ENCODE data around the gene SLC10A7. TPM values are rescaled to one million over a fixed set of nuclear protein-coding genes. Genes with fewer than 3 reads are reported as not detected.
A peak's percentile ranks its signal among the peaks of the same experiment; 100 is the strongest.

SLC10A7 gene
- total RNA-seq (18.3 and 20.5 TPM in 2 replicates), polyA plus RNA-seq (5.2 and 5.7 TPM in 2 replicates), polyA minus RNA-seq (9.1 and 9.6 TPM in 2 replicates)
- total RNA-seq (2013), result 14.7 TPM

- ChIA-PET CTCF (no interaction called here), POLR2A (no interaction called here)
- H3K9me3 Mint-ChIP-seq (ENCODE audit: insufficient read depth), result no peaks in the 10 kb centered on the region
- no peak within 1 kb of the TSS for H3K27ac Mint-ChIP-seq
- H3K27ac ChIP-seq (ENCODE audit: low read length in 2 of 2), result peak within 1 kb of the TSS; percentile 62 to 75
- H3K79me2 ChIP-seq (ENCODE audit: control insufficient read depth, insufficient read depth, low read length), result peaks cover 26% of the 10 kb centered on the region
- no peak for TF ChIP-seq EZH2 (IDR thresholded peaks at IDR 0.05; ENCODE audit: borderline replicate concordance, insufficient read depth, low read depth, low read length, poor library complexity, severe bottlenecking)
- TF ChIP-seq, protein P1, sequence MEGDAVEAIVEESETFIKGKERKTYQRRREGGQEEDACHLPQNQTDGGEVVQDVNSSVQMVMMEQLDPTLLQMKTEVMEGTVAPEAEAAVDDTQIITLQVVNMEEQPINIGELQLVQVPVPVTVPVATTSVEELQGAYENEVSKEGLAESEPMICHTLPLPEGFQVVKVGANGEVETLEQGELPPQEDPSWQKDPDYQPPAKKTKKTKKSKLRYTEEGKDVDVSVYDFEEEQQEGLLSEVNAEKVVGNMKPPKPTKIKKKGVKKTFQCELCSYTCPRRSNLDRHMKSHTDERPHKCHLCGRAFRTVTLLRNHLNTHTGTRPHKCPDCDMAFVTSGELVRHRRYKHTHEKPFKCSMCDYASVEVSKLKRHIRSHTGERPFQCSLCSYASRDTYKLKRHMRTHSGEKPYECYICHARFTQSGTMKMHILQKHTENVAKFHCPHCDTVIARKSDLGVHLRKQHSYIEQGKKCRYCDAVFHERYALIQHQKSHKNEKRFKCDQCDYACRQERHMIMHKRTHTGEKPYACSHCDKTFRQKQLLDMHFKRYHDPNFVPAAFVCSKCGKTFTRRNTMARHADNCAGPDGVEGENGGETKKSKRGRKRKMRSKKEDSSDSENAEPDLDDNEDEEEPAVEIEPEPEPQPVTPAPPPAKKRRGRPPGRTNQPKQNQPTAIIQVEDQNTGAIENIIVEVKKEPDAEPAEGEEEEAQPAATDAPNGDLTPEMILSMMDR (IDR thresholded peaks at IDR 0.05), result no peak
- no peaks in the 10 kb centered on the region for H3K27me3 Mint-ChIP-seq
- no peaks in the 10 kb centered on the region for H4K20me1 ChIP-seq (ENCODE audit: control insufficient read depth, insufficient read depth, low read length, poor library complexity, severe bottlenecking)
- H3K36me3 ChIP-seq (replicated peaks in 1 of 2; ENCODE audit: control extremely low read depth in 1 of 2, control insufficient read depth in 1 of 2, extremely low read depth in 1 of 2, insufficient read depth in 2 of 2, low read length in 1 of 2), result no peaks in the 10 kb centered on the region
- H3K4me2 ChIP-seq (replicated peaks; ENCODE audit: low read depth, low read length, poor library complexity, severe bottlenecking), result peak within 1 kb of the TSS; percentile 94
- ATAC-seq (ENCODE audit: low read depth), result peak; percentile 79
- intact Hi-C loops (cut with micrococcal nuclease), result loop anchor here (1.0 to 10.0 kb wide), 6 partner anchors 67 to 1921 kb away; partner anchors contain the start of genes LSM6, MMAA, NR3C2 and TMEM184C
- H3K27me3 ChIP-seq (replicated peaks in 1 of 4; ENCODE audit: control extremely low read depth in 1 of 4, control insufficient read depth in 3 of 4, insufficient read depth in 4 of 4, low read length in 3 of 4), result no peaks in the 10 kb centered on the region
- H3K4me1 Mint-ChIP-seq, result peaks cover 22% of the 10 kb centered on the region
- under 1% methylated on average over 23 of the region's 30 CpGs for WGBS (ENCODE audit: insufficient coverage)
- peak within 1 kb of the TSS; percentile 97 for H2AFZ ChIP-seq (ENCODE audit: insufficient read depth, low read depth, low read length, poor library complexity, severe bottlenecking)
- peak within 1 kb of the TSS; percentile 61 to 98 (median 96) for H3K4me3 ChIP-seq (ENCODE audit: control extremely low read depth in 1 of 5, extremely low read depth in 1 of 5, insufficient read depth in 1 of 5, low read depth in 2 of 5, low read length in 4 of 5)
- peak; percentile 80 for DNase-seq
- H3K9me3 ChIP-seq (ENCODE audit: control extremely low read depth in 1 of 3, control insufficient read depth in 2 of 3, insufficient read depth in 1 of 3, low read length in 2 of 3), result no peaks in the 10 kb centered on the region
- H3K4me3 Mint-ChIP-seq, result no peak within 1 kb of the TSS
- H3K4me1 ChIP-seq (ENCODE audit: control insufficient read depth in 2 of 2, insufficient read depth in 2 of 2, low read length in 2 of 2), result peaks cover 18 to 22% of the 10 kb centered on the region in 2 donors
- H3K9ac ChIP-seq (ENCODE audit: low read length), result peak within 1 kb of the TSS; percentile 97
These were observed at the start of gene SLC10A7 for GRCh38 chr4:146521541-146522097. SLC10A7 (minus strand) TSS chr4:146521940; CDS start chr4:146521717, 223 bp downstream.

DNA sequence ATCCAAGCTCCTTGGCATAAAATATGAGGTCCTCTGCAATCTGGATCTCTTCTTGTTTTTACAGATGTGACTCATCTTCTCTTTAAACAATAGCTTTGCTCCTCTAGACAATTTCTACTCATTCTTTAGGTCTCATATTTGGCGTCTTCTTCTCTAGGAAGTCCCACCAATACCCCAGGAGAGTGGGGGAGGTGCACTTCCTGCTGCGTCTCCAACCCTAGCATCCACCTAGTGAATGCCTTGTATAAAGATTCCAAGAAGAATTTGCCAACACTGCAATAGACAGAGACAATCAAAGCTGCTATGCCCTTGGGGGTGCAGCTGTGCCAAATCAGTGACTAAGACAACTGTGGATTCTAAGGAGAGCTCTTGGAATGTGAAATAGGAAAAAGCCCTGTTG is 45.7 kb upstream of the SLC10A7 start:
- ATAC-seq (ENCODE audit: low read depth) (no peak), DNase-seq (no peak)
- Histone ChIP-seq H3K4me3 (ENCODE audit: control extremely low read depth in 1 of 5, extremely low read depth in 1 of 5, insufficient read depth in 1 of 5, low read depth in 2 of 5, low read length in 4 of 5) (no peak overlapping the region), H3K27me3 (replicated peaks in 1 of 4; ENCODE audit: control extremely low read depth in 1 of 4, control insufficient read depth in 3 of 4, insufficient read depth in 4 of 4, low read length in 3 of 4) (peaks cover 0 to 5% (median 0%) of the 10 kb centered on the region in 4 experiments), H3K4me1 (ENCODE audit: control insufficient read depth in 2 of 2, insufficient read depth in 2 of 2, low read length in 2 of 2) (no peaks in the 10 kb centered on the region), H3K36me3 (replicated peaks in 1 of 2; ENCODE audit: control extremely low read depth in 1 of 2, control insufficient read depth in 1 of 2, extremely low read depth in 1 of 2, insufficient read depth in 2 of 2, low read length in 1 of 2) (no peaks in the 10 kb centered on the region), H3K9ac (ENCODE audit: low read length) (no peak overlapping the region), H3K79me2 (ENCODE audit: control insufficient read depth, insufficient read depth, low read length) (no peaks in the 10 kb centered on the region), H3K4me2 (replicated peaks; ENCODE audit: low read depth, low read length, poor library complexity, severe bottlenecking) (no peak overlapping the region), H3K27ac (ENCODE audit: low read length in 2 of 2) (no peak overlapping the region), H2AFZ (ENCODE audit: insufficient read depth, low read depth, low read length, poor library complexity, severe bottlenecking) (no peak overlapping the region), H3K9me3 (ENCODE audit: control extremely low read depth in 1 of 3, control insufficient read depth in 2 of 3, insufficient read depth in 1 of 3, low read length in 2 of 3) (no peaks in the 10 kb centered on the region), H4K20me1 (ENCODE audit: control insufficient read depth, insufficient read depth, low read length, poor library complexity, severe bottlenecking) (no peaks in the 10 kb centered on the region)
- CTCF ChIA-PET, result no interaction called here
- Mint-ChIP-seq H3K27ac (no peak overlapping the region), H3K4me1 (no peaks in the 10 kb centered on the region), H3K4me3 (no peak overlapping the region), H3K9me3 (ENCODE audit: insufficient read depth) (no peaks in the 10 kb centered on the region), H3K27me3 (peaks cover 22% of the 10 kb centered on the region)
- intact Hi-C loops (cut with micrococcal nuclease), result no loop called here
- no CpG with 5 or more reads among the region's 2 CpGs for WGBS (ENCODE audit: insufficient coverage)
- POLR2A ChIA-PET, result no interaction called here
- TF ChIP-seq, protein P1 (IDR thresholded peaks at IDR 0.05), result no peak
- TF ChIP-seq EZH2 (IDR thresholded peaks at IDR 0.05; ENCODE audit: borderline replicate concordance, insufficient read depth, low read depth, low read length, poor library complexity, severe bottlenecking), result no peak

All from B cell (primary cell).